Frontal cortex (tissue), 4 donors: ENCODE results near the gene CTTNBP2. TPM values are rescaled to one million over a fixed set of nuclear protein-coding genes. Genes with fewer than 3 reads are reported as not detected.

Experiments
- DNase-seq, 2 donors: peaks; one replicate each; pipeline ENCODE4 v3.0.0; 2012; ENCODE audit warnings: low spot score in 2 of 2
- FAIRE-seq: peaks from 2 replicates; lab custom pipeline; 2012; peaks lifted over from hg19 to GRCh38; lab: Jason Lieb, UNC
- total RNA-seq: library from RNA; depleted of rRNA; stranded (reverse); fragments of >200 nt; gene quantifications from one replicate; pipeline ENCODE4 v1.2.3, GENCODE V29; 2014
- donor health status: control.
- donor health status: control.
- donor health status: control.

The CTTNBP2 gene
- total RNA-seq, 1 donor from 2014 or later, result 34.2 TPM

DNA sequence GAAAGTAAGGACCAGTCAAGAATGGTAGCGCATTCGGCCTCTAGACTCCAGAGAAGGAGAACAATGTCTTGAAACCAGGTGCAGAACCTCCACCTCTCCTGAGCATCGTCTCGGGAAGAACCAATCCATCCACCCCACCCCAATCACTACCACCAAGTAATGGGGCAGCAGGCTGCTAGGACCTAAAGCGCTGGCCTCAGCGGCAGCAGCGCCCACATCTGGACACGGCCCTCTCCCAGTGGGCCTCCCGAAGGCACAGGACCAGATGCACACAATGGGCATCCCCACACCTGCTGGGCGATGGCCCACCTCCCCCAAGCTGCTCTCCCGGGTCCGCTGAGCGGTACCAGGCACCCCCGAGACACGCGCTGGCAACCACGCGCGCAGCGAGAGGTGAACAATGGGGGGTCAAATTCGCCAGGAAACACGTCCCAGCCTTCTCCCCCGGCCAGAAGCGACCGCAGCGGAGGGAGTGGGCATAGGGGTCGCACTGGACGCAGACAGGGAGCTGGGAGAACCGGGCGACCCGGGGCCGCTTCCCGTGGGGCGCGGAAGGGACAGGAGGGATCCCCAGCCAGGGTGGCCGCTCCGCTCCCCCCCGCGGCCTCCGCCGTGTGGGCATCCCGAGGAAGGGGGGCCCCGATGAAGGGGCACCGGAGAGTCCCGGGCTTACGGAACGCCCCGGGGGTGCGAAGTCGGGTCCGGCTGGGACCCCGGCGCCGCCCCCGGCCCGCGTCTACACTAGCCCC, 506 bp downstream of the CTTNBP2 start:
- no peak for FAIRE-seq
- peak; percentile 30 to 61 for DNase-seq

- DNase-seq (peak; percentile 24 to 30), FAIRE-seq (no peak)
Observed at GRCh38 chr7:117871778-117872538, 1.3 kb downstream of the CTTNBP2 start.

GRCh38 chr7:117871401-117871777, 1.9 kb downstream of the CTTNBP2 start:
- no peak for DNase-seq
- FAIRE-seq, result no peak

DNA sequence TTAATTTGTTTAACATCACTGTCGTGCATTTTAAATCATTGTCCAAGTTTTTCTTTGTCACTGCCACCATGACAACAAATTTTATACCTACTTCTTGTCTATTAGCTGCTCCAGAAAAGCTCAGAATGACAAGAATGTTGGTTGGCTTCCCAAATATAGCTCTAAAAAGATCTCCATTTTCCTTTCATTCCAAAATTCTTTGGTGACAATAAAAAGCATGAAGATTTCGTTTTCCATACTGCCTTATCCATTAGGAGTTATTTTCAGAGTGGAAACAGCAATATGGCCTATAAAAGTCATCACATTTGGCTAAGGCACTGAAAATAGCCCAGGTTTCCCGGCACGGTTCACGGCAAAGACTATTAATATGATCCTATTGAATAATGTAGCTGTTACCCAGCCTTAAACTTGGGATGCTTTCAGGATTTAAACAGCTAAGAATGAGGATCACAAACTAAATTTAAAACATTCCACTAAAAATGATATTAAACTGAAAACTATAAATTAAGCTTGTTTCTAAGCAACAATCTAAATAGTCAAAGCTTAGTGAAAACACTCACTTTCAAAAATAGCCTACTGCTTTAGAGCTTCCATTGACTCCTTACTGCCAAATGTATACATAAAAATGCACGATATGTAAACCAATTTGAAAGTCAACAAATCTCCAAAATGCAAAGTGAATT, 2.7 kb downstream of the CTTNBP2 start:
- DNase-seq, result no peak
- no peak for FAIRE-seq

- no peak for DNase-seq
- FAIRE-seq, result no peak
Observed at GRCh38 chr7:117869374-117869773, 3.9 kb downstream of the CTTNBP2 start.

DNA sequence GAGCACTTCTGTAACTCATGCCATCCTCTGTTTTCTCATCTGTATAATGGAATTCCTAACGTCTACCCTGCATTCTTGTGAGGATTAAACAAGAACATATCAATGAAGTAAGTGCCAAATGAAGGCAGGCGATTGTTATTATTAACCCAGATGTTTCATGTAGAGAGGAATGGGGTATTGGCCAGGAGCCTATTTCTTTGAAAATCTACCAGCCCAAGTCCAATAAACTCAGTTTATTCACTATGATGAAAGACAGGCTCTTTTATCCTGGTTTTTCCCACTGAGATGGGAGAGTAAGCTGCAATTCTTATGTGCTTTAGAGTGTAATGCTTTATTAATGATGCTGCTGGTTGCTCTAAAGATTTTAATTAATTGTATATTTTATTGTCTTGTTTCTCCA, 9.6 kb downstream of the CTTNBP2 start:
- no peak for DNase-seq
- no peak for FAIRE-seq

DNA sequence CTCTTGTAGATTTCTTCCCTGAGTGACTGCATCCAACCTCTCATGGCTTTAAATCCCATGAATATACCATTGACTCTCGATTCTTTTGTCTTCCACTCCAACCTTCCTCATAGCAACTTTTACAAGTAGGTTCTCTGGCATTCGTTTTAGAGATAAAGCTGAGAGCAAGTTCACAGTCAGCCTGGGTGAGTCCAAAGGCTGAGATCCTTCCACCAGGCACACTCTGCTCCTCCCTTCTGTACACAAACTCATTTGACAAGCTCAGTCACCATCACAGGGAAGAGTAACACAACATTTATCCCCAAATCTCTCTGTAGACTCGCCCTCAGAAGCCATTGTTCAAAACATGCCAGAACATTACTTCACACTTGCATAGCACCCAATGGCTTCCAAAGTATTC, 10.9 kb downstream of the CTTNBP2 start:
- DNase-seq, result no peak
- no peak for FAIRE-seq

GRCh38 chr7:117859246-117859812, 13.9 kb downstream of the CTTNBP2 start:
- FAIRE-seq (no peak), DNase-seq (no peak)

DNA sequence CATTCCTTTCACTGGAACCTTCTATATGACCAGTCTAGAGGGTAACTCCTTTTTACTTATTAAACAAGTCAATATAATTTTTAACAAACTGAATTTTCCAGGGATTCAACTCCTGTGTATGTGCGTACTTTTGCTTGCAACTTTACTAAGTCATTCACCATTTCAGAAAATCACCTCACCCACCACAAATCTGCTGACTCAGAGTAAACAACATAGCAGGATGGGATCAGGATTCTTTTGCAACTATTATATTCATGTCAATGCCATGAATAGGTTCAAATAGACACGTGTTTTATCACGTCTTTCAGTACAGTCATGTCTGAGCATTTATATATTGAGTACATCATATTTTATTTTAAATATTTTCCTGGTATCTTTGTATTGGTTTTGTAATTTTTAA, 14.5 kb downstream of the CTTNBP2 start:
- DNase-seq (no peak), FAIRE-seq (no peak)

DNA sequence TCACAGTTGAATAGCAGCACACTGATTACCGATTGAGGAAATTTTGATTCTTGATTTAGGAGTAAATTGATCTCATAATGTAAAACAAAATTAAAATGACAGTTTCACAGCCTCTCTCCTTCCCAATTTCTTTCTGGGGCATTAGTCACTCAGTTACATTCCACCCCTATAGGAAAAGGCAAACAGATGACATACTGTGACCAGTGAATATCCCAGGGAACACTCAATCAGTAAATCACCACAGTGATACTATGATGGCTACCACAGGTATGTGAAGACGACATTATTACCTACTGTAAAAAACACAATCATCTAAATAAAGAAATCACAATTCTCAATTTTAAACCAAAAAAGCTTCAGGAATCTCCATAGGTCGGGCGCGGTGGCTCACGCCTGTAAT, 15.5 kb downstream of the CTTNBP2 start:
- DNase-seq, result no peak
- no peak for FAIRE-seq

- FAIRE-seq (no peak), DNase-seq (no peak)
Observed at GRCh38 chr7:117856196-117856595, 17.0 kb downstream of the CTTNBP2 start.

DNA sequence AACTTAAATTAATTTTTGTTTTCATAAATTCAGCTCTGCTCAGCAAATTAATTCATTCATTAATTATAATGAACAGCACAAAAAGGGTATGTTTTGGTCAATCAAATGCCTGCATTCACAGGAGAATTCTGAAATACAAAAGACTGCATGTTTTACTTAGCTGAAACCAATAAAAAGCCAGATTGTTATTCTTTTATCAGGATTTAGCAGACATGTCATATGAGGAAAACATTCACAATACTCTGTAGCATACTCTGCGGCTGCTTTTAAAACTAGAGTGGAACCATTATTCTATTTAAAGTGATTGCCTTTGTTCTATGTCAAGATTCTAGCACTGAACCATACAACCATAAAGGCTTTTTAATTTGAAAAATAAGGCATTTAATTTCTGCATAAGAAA, 19.1 kb downstream of the CTTNBP2 start:
- DNase-seq (no peak), FAIRE-seq (no peak)

- no peak for DNase-seq
- no peak for FAIRE-seq
Observed at GRCh38 chr7:117848941-117849340, 24.3 kb downstream of the CTTNBP2 start.

- DNase-seq (no peak), FAIRE-seq (no peak)
Observed at GRCh38 chr7:117844678-117845077, 28.6 kb downstream of the CTTNBP2 start.

DNA sequence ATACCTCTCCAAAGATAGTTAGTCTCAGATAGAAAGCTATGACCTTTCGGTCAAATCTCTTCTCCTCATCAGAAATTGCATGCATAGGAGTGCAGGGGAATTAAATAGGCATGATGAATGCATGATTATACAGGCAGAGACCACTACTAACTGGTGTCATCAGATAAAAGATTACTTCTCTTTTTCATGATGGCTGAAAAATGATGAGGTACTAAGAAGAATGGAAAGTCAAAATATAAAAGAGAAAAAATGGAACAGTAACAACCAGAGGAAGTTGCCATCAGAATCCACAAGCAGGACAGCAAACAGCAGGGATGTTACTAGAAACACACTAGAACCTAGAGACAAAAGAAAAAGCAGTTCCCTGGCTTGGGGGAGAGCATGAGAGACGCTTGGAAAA, 31.6 kb downstream of the CTTNBP2 start:
- FAIRE-seq (no peak), DNase-seq (no peak)

- FAIRE-seq, result peak; percentile 42
- no peak for DNase-seq
Observed at GRCh38 chr7:117841011-117841410, 32.2 kb downstream of the CTTNBP2 start.

- FAIRE-seq (no peak), DNase-seq (no peak)
Observed at GRCh38 chr7:117839507-117839906, 33.7 kb downstream of the CTTNBP2 start.

DNA sequence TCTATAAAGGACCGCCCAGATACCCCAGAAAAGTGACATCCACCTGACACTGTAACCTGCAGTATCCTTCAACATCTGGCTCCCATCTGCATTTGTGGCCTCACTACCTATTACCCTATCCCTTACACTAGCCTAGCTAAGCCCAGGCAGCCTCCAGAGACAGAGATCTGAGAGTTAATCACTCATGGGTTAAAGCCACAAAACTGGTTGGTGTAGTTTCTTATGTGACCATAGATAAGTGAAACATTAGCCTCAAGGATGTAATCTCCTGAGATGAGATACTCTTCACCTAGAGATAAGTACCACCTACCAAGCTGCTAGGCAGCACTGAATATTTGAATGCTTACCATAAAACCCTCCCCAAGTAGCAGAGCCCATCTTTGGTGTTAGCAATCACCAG, 35.4 kb downstream of the CTTNBP2 start:
- DNase-seq (no peak), FAIRE-seq (no peak)

DNA sequence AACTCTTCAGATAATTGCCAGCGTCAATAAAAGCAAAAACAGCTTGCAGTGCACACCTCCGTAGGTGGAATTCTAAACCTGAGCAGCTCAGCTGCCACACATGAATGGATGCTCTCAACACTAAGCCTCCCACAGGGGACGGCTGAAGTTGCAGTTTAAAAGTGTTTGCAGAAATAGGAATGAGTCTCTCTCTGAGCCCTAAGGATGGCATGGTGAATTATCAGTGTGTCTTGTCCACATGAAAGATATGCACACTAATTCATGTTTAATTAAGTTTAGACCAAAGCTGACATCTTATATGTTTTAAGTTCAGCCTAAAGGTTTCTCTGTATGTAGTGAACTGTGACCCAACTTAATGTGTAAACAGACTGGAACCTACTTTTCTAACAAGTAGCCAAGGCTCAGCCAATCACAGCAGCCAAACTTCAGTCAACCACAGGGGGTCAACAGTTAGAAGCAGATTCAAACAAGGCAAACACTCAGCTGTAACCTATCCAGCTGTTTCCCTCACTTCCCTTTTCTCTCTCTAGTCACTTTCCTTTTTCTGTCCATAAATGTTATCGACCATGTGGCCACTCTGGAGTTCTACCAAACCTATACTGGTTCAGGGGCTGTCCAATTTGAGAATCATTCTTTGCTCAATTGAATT, 38.1 kb downstream of the CTTNBP2 start:
- FAIRE-seq (no peak), DNase-seq (no peak)

DNA sequence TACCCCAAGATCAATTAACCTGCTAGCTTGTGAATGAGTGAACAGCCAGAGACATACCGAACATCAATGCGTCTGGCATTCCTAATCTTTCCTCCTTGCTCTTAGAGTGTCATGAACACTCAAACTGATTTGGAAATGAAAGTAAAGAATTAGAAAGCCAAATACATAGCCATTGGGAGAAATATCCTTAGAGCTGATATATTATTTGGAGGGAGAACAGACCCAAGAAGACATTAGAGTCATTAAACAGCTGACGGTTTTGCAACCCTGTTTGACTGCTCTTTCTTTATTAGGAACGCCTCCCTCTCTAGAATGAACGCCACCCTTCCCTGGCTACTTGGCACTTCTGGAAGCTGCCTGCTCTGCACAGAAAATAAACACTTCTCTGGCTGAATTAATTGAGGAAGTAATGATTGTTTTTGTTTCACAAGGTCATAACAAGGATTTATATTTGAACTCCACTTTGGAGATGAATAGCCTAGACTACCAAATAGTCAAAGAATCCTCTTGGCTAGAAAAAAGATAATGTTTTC, 42.8 kb downstream of the CTTNBP2 start:
- FAIRE-seq (no peak), DNase-seq (peak in 1 of 2 donors; percentile 14)
